PFSK-1 (cell line): Measurements from ENCODE around the gene SLC39A6.

Experiments
- FOXP2 ChIP-seq: optimal IDR thresholded peaks from 2 replicates; pipeline ENCODE3; 2011; ENCODE audit warnings: borderline replicate concordance, control low read depth, inconsistent platforms; ENCODE audit not compliant: insufficient read depth; ENCODE audit errors: extremely low read length, extremely low read depth
- POLR2AphosphoS5 ChIP-seq: IDR thresholded peaks from 2 replicates; pipeline ENCODE4 v1.6.1; 2012; ENCODE audit warnings: low read depth, mild to moderate bottlenecking, control low read depth, low read length, moderate library complexity
- REST ChIP-seq, 2 experiments: IDR thresholded peaks; 2 replicates each; pipeline versions ENCODE4 v1.6.1 to v1.8.0; 2011 to 2012; ENCODE audit warnings: low read depth in 2 of 2, low read length in 2 of 2, control low read depth in 1 of 2, inconsistent platforms in 1 of 2, mild to moderate bottlenecking in 1 of 2, moderate library complexity in 1 of 2; ENCODE audit not compliant: insufficient read depth in 1 of 2
- SIN3A ChIP-seq: IDR thresholded peaks from 2 replicates; pipeline ENCODE4 v1.6.1; 2012; ENCODE audit warnings: mild to moderate bottlenecking, low read length, moderate library complexity, borderline replicate concordance; ENCODE audit not compliant: insufficient read depth
- TAF1 ChIP-seq: IDR thresholded peaks from 2 replicates; pipeline ENCODE4 v1.6.1; 2012; ENCODE audit warnings: low read length, control low read depth, borderline replicate concordance; ENCODE audit not compliant: insufficient read depth

Gene SLC39A6

GRCh38 chr18:36104749-36105148 lies 24.4 kb downstream of the SLC39A6 start:
- TF ChIP-seq TAF1 = no peak
- no peak for TF ChIP-seq POLR2AphosphoS5

DNA sequence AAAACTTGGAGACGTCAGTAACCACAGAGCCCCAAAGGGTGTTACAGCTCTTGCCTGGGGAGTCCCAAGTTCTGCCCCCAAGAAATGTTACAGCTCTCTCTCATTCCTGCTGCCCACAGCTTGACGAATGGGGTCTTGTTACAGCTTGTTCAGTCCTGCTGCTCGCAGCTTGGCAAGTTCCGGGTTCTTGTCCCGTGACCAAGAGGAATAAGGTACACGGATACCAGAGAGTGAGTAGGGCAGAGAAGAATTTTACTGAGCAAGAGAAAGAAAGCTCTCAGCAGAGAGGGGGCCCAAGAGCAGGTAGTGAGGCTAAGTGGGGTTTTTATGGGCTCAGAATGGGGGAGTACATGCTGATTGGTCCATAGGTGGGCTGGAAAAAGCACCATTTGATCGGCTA lies 27.2 kb downstream of the SLC39A6 start:
- TF ChIP-seq REST (IDR thresholded peaks at IDR 0.05; ENCODE audit: insufficient read depth in 1 of 2, low read depth in 2 of 2, low read length in 2 of 2) = no peak
- TF ChIP-seq TAF1 = no peak
- TF ChIP-seq POLR2AphosphoS5 = no peak
- no peak for TF ChIP-seq SIN3A
- TF ChIP-seq FOXP2 = no peak

- TF ChIP-seq SIN3A (no peak), REST (IDR thresholded peaks at IDR 0.05; ENCODE audit: insufficient read depth in 1 of 2, low read depth in 2 of 2, low read length in 2 of 2) (no peak), TAF1 (no peak), FOXP2 (no peak), POLR2AphosphoS5 (no peak)
These were observed 29.8 kb downstream of the SLC39A6 start for GRCh38 chr18:36099311-36099710.

DNA sequence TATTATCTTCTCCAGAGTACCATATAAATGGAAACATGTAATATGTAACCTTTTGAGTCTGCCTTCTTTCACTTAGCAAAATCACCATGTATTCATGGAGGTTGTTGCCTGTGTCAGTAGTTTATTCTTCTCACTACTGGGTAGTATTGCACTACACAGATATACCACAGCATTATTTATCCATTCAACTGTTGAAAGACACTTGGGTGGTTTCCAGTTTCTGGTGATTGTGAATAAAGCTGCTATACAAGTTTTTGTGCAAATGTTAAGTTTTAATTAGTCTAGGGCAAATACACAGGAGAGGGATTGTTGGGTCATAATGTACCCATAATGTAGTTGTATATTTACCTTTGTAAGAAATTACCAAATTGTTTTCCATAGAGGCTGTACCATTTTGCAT lies 32.2 kb downstream of the SLC39A6 start:
- TF ChIP-seq POLR2AphosphoS5 (no peak), SIN3A (no peak), FOXP2 (no peak), REST (IDR thresholded peaks at IDR 0.05; ENCODE audit: insufficient read depth in 1 of 2, low read depth in 2 of 2, low read length in 2 of 2) (no peak)

DNA sequence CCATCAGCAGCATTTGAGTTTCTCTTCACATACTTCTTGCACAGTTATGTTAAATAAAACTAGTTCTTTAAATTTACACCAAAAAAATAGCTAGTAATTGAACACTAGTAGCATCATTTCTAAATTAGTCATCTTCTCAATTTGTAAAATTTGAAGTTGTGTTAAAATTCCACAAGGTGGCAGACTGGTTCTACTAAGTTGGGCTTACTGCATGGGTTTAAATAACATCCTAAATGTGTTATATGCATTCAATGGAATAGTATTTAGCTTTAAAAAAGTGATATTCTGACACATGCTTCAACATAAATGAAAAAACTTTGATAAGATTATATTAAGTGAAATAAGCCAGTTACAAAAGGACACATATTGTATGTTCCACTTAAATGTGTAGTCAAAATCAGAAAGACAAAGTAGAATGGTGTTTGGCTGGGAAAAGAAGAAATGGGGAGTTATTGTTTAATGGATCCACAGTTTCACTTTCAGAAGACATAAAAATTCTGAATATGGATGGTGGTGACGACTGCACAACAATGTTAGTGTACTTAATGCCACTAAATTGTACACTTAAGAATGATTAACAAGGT lies 33.1 kb downstream of the SLC39A6 start:
- TF ChIP-seq POLR2AphosphoS5 = no peak
- TF ChIP-seq SIN3A = no peak
- TF ChIP-seq REST (IDR thresholded peaks at IDR 0.05; ENCODE audit: insufficient read depth in 1 of 2, low read depth in 2 of 2, low read length in 2 of 2) = no peak
- no peak for TF ChIP-seq FOXP2
- no peak for TF ChIP-seq TAF1
